ENCODE results near the gene C2CD4C. TPM values are rescaled to one million over a fixed set of nuclear protein-coding genes. Genes with fewer than 3 reads are reported as not detected.

C2CD4C gene
- total RNA-seq, 1 donor from 2014 or later, result 6.7 TPM

DNA sequence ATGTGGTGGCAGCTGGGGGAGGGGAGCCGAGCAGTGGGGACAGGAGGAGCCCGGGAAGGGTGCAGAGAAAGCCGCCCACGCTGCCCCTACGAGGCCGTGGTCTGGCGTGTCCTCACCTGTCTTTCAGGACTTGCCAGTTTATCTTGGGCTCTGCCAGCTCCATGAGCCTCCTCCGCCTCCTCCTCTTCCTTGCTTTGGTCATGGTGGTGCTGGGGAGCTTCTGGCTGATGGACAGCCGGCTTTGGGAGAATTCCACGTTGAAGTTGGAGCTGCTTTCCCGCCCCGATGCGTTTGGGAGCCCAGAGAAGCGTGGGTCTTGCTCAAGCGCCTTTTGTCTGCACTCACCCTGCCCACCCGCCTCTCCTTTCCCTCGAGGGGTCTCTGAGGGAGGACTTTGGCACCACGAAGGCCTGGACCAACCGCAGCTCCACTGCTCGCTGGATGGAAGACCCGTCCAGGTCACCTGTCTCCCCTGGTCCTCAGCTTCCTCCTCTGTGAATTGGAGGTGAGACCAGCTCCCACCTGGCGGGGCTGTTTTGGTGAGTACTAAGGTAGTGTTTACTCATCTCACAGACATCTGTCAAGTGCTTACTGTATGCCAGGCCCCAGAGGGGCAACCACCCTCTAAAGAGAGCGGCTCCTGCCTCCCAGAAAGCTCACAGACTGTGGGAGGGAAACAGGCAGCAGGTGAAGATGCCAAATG lies 34.6 kb downstream of the C2CD4C start:
- DNase-seq (ENCODE audit: low read depth, low spot score), result no peak
- H3K27ac Mint-ChIP-seq (ENCODE audit: unreplicated experiment), result no peak overlapping the region
- H3K9me3 Mint-ChIP-seq, result no peaks in the 10 kb centered on the region
- H3K27me3 Mint-ChIP-seq (ENCODE audit: low read depth), result peaks cover 11% of the 10 kb centered on the region
- H3K4me1 Mint-ChIP-seq, result peaks cover 13% of the 10 kb centered on the region
- TF ChIP-seq, protein P1, sequence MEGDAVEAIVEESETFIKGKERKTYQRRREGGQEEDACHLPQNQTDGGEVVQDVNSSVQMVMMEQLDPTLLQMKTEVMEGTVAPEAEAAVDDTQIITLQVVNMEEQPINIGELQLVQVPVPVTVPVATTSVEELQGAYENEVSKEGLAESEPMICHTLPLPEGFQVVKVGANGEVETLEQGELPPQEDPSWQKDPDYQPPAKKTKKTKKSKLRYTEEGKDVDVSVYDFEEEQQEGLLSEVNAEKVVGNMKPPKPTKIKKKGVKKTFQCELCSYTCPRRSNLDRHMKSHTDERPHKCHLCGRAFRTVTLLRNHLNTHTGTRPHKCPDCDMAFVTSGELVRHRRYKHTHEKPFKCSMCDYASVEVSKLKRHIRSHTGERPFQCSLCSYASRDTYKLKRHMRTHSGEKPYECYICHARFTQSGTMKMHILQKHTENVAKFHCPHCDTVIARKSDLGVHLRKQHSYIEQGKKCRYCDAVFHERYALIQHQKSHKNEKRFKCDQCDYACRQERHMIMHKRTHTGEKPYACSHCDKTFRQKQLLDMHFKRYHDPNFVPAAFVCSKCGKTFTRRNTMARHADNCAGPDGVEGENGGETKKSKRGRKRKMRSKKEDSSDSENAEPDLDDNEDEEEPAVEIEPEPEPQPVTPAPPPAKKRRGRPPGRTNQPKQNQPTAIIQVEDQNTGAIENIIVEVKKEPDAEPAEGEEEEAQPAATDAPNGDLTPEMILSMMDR (conservative IDR thresholded peaks at IDR 0.05), result no peak
- H3K4me3 Mint-ChIP-seq, result no peak overlapping the region
- H3K36me3 Mint-ChIP-seq (ENCODE audit: low read depth), result no peaks in the 10 kb centered on the region

DNA sequence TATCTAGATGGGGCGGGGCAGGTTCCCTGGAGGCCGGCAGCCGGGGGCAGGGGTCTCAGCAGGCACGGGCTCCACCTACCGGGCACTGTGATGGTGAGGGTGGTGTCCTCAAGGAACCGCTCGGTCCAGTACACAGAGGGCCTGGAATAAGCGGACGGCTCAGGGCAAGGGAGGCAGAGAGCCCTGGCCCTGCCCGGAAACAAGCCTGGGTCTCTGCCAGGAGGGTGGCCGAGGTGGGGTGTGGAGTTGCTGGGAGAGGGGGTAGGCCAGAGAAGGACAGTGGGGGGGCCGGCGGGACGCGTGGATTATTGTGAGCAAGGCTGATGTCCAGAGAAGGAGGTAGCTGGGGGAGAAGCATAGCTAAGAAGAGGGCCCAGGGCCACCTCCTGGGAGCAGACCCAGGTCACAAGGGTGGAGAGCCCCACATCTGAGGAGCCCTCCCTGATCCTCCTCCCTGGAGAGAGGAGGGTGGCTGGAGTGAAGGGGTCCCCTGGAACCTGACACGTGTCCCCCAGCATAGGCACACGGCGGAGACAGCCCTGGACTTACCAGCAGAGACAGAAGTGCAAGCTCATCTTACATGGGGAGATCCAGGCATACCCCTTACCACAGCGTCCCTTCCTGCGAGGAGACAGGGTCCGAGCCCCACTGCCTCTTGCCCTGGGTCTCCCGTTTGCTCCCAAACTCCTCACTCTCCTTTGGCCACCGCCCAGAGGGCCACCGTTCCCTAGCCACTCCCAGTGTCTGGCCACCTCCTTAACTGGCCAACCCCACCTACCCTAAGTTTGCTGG lies 35.4 kb downstream of the C2CD4C start:
- TF ChIP-seq, protein P1 (conservative IDR thresholded peaks at IDR 0.05), result no peak
- Mint-ChIP-seq H3K4me3 (no peak overlapping the region), H3K36me3 (ENCODE audit: low read depth) (no peaks in the 10 kb centered on the region), H3K4me1 (peaks cover 13% of the 10 kb centered on the region), H3K9me3 (no peaks in the 10 kb centered on the region), H3K27me3 (ENCODE audit: low read depth) (peaks cover 13% of the 10 kb centered on the region), H3K27ac (ENCODE audit: unreplicated experiment) (no peak overlapping the region)
- DNase-seq (ENCODE audit: low read depth, low spot score), result no peak

DNA sequence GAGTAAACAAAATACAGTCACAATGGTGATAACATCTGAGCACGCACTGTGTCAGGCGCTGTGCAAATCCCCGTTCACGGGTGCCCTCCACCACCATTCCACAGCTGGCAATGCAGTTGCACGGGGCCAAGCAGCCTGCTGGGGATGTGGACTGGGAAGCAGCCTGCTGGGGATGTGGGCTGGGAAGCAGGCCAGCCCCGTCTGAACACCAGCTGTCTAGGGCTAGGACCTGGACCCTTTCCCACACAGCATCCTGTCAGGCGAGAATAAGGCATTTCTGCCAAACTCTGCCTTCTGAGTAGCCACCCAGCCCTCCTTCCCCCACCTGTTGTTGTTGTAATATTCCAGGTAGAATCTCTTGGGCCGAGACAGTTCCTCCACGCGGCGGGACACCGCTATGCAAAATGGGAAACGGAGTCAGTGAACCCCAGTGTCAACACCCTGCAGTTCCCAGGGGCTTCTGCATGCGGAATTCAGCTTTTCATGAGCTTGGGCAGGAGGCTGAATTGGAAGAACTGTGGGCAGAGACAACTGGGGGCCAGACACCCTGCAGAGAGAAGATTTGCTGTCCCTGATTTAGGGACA lies 36.5 kb downstream of the C2CD4C start:
- no peak overlapping the region for H3K27ac Mint-ChIP-seq (ENCODE audit: unreplicated experiment)
- H3K4me1 Mint-ChIP-seq, result peaks cover 13% of the 10 kb centered on the region
- no peak overlapping the region for H3K4me3 Mint-ChIP-seq
- TF ChIP-seq, protein P1 (conservative IDR thresholded peaks at IDR 0.05), result no peak
- DNase-seq (ENCODE audit: low read depth, low spot score), result no peak
- peaks cover 11% of the 10 kb centered on the region for H3K27me3 Mint-ChIP-seq (ENCODE audit: low read depth)
- no peaks in the 10 kb centered on the region for H3K9me3 Mint-ChIP-seq
- H3K36me3 Mint-ChIP-seq (ENCODE audit: low read depth), result no peaks in the 10 kb centered on the region

DNA sequence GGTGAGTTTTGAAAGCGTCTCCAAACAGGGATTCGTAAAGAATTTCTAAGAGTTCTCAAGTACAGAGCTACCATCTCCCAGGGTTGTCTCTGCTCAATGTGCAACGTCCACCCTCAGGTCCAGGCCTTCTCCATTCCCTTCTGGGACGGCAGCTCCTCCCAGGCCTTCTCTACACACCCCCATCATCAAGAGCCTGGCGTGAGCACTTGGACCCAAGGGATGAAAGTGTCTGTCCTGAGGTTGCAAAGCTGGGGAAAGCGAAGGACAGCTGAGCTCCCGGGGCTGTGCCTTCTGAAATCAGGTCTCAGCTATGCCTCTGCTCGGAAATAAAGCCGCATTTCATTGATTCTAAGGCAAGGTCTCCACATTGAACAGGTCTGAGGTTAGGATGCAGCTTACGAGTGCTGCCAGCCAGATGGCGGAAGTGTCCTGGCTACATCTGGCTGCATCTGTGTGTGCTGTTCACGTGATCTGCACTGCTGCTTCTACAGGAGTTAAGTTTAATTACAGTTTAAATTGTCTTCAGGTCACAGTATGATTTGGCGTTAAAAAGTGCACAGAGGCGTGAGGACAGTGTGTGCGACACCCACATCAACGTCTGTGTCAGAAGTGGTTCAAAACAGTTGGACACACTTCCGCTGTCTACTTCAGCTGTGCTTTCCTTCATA lies 37.3 kb downstream of the C2CD4C start:
- Mint-ChIP-seq H3K27ac (ENCODE audit: unreplicated experiment) (no peak overlapping the region), H3K36me3 (ENCODE audit: low read depth) (no peaks in the 10 kb centered on the region), H3K9me3 (no peaks in the 10 kb centered on the region), H3K4me3 (no peak overlapping the region), H3K4me1 (peaks cover 13% of the 10 kb centered on the region), H3K27me3 (ENCODE audit: low read depth) (peaks cover 17% of the 10 kb centered on the region)
- DNase-seq (ENCODE audit: low read depth, low spot score), result no peak
- TF ChIP-seq, protein P1 (conservative IDR thresholded peaks at IDR 0.05), result no peak

DNA sequence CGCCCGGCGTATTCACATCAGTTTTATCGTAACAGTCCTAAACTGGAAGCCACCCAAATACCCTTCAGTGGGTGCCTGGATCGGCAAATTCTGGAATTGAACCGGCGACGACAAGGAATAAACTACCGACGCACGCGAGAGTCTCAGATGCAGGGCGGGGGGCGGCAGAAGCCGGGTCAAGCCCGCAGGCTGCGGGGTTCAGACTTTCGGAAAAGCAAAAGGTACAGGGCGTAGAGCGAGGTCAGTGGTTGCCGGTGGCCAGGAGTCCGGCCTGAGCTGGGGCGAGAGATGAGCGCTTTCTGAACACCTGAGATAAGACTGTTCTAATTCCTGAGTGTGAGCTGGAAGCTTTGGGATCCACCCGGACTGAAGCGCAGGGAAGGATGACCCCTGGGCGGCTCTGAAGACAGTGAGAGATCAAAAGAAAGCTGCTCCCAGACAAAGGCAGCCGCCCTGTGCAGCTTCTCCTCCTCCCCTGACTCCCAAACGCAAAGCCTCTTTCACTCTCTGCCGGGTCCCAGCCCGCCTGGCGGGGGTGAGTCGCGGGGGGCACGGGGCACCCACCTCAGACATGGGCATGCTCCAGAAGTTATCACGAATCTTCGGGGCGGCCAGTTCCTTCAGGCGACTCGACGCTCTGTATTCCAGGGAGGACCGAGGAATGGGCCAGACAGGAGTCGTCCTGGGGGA lies 38.2 kb downstream of the C2CD4C start:
- Mint-ChIP-seq H3K27ac (ENCODE audit: unreplicated experiment) (no peak overlapping the region), H3K36me3 (ENCODE audit: low read depth) (no peaks in the 10 kb centered on the region), H3K27me3 (ENCODE audit: low read depth) (peaks cover 17% of the 10 kb centered on the region), H3K4me3 (no peak overlapping the region), H3K4me1 (peaks cover 13% of the 10 kb centered on the region), H3K9me3 (no peaks in the 10 kb centered on the region)
- TF ChIP-seq, protein P1 (conservative IDR thresholded peaks at IDR 0.05), result no peak
- DNase-seq (ENCODE audit: low read depth, low spot score), result no peak
